ENCODE results near the gene OSBPL1A. TPM values are rescaled to one million over a fixed set of nuclear protein-coding genes. Genes with fewer than 3 reads are reported as not detected.

OSBPL1A gene
- total and polyA plus RNA-seq, 2 of the 8 experiments (the other 6 are each of a cell fraction or from before 2014, with no cell fraction given), result 53.2 to 74.9 TPM

DNA sequence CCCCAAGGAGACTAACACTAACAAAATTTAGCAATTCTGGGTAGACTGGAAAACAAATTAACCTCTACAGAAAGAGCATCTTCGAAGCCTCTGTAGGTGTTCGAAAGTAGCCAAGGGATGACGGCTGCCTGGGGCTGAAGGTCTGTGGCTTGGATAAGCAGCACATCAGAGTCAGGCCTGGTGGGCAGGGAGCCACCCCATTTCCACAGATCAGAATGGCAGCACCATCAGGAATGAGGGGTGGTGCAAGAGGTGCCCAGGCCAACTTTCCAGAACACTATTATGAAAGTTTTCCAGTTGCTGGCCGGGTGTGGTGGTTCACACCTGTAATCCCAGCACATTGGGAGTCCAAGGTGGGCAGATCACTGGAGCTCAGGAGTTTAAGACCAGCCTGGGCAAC, 200.9 kb downstream of the OSBPL1A start:
- H3K18ac ChIP-seq (ENCODE audit: extremely low read depth, low read length), result no peak overlapping the region
- no peak overlapping the region for H3K23ac ChIP-seq (ENCODE audit: insufficient read length)
- H4K91ac ChIP-seq (replicated peaks; ENCODE audit: insufficient read length, low read length), result no peak overlapping the region
- H2BK5ac ChIP-seq (ENCODE audit: low read depth, low read length), result no peak overlapping the region
- H4K5ac ChIP-seq (ENCODE audit: insufficient read length, low read depth, low read length), result no peak overlapping the region
- no peak overlapping the region for H4K8ac ChIP-seq (ENCODE audit: extremely low read depth, insufficient read depth, low read length)
- H3K27me3 ChIP-seq (replicated peaks in 1 of 4; ENCODE audit: control insufficient read depth in 3 of 4, extremely low read depth in 1 of 4, insufficient read depth in 3 of 4, low read length in 3 of 4), result no peaks in the 10 kb centered on the region
- POLR2A ChIA-PET (ENCODE audit: partially characterized antibody), result no interaction called here
- H4K20me1 ChIP-seq (replicated peaks in 1 of 2; ENCODE audit: control insufficient read depth in 1 of 2, insufficient read depth in 2 of 2, low read length in 2 of 2), result peaks cover 0 to 5% of the 10 kb centered on the region in 2 experiments
- H2BK12ac ChIP-seq (ENCODE audit: low read depth, low read length), result no peak overlapping the region
- H3K4me1 ChIP-seq (replicated peaks in 1 of 4; ENCODE audit: control insufficient read depth in 3 of 4, insufficient read depth in 4 of 4, low read length in 3 of 4), result no peaks in the 10 kb centered on the region; a peak in 1 of 7 replicates
- H3K14ac ChIP-seq (ENCODE audit: insufficient read length), result no peak overlapping the region
- H3K4me3 ChIP-seq (ENCODE audit: extremely low read depth in 1 of 4, insufficient read depth in 2 of 4, low read depth in 3 of 4, low read length in 4 of 4), result no peak overlapping the region
- no peaks in the 10 kb centered on the region for H3K79me1 ChIP-seq (ENCODE audit: low read depth, low read length)
- H2AK5ac ChIP-seq (ENCODE audit: low read depth, low read length), result no peak overlapping the region
- FAIRE-seq, result no peak
- H3K23me2 ChIP-seq (ENCODE audit: low read depth, low read length), result no peaks in the 10 kb centered on the region
- H2AFZ ChIP-seq (ENCODE audit: low read length), result no peak overlapping the region
- CTCF ChIA-PET (ENCODE audit: partially characterized antibody), result interaction anchor here (1.1 to 1.3 kb wide), 2 partner anchors 20 to 292 kb away, joined by 3 read pairs; no protein-coding TSS in a partner anchor
- 99% methylated on average over 4 of the region's 4 CpGs; no CpG with 5 or more reads in 1 of the 2 experiments for WGBS, 2 experiments (ENCODE audit: extremely low coverage in 1 of 2, insufficient coverage in 1 of 2, insufficient read length in 1 of 2, insufficient replicate concordance in 2 of 2, low coverage in 1 of 2, low lambda C conversion rate in 2 of 2, missing lambda C conversion rate in 1 of 2)
- no peak overlapping the region for H2BK120ac ChIP-seq (replicated peaks; ENCODE audit: low read depth, low read length)
- no peaks in the 10 kb centered on the region for H3K79me2 ChIP-seq (ENCODE audit: control insufficient read depth in 1 of 2, insufficient read depth in 2 of 2, low read length in 2 of 2)
- H3K9ac ChIP-seq (replicated peaks in 1 of 4; ENCODE audit: extremely low read depth in 1 of 4, low read depth in 3 of 4, low read length in 3 of 4), result no peak overlapping the region
- H3K4ac ChIP-seq (replicated peaks; ENCODE audit: insufficient read length, low read depth, low read length), result no peak overlapping the region
- no peak overlapping the region for H3K27ac ChIP-seq (ENCODE audit: low read depth, low read length)
- no peak overlapping the region for H3K56ac ChIP-seq (replicated peaks; ENCODE audit: insufficient read length, low read depth, low read length)
- no peak overlapping the region for H2BK20ac ChIP-seq (ENCODE audit: low read length)
- DNase-seq (ENCODE audit: low read depth in 1 of 2, low spot score in 2 of 2), result no peak
- H2BK15ac ChIP-seq (ENCODE audit: low read length), result no peak overlapping the region
- TF ChIP-seq RAD21 (IDR thresholded peaks at IDR 0.05 in 1 of 2, conservative IDR thresholded peaks at IDR 0.05 in 1 of 2; ENCODE audit: low read depth in 2 of 2, low read length in 2 of 2), result no peak
- no peak for TF ChIP-seq FOSL1 (IDR thresholded peaks at IDR 0.05; ENCODE audit: insufficient read depth, low read depth, low read length)
- no peak for TF ChIP-seq POLR2A (IDR thresholded peaks at IDR 0.05; ENCODE audit: control extremely low read depth in 1 of 2, low read depth in 2 of 2, low read length in 2 of 2)
- H3K4me2 ChIP-seq (ENCODE audit: insufficient read depth in 1 of 2, low read depth in 2 of 2, low read length in 2 of 2), result no peak overlapping the region
- no peaks in the 10 kb centered on the region for H3K9me3 ChIP-seq (ENCODE audit: insufficient read depth in 2 of 2, low read depth in 1 of 2, low read length in 1 of 2)
- H3K36me3 ChIP-seq (ENCODE audit: control insufficient read depth in 2 of 4, insufficient read depth in 4 of 4, low read length in 3 of 4), result peaks cover 0 to 5% (median 0%) of the 10 kb centered on the region in 4 experiments; a peak in 1 of 8 replicates
